ENCODE data around the gene FOXS1.

The FOXS1 gene

DNA sequence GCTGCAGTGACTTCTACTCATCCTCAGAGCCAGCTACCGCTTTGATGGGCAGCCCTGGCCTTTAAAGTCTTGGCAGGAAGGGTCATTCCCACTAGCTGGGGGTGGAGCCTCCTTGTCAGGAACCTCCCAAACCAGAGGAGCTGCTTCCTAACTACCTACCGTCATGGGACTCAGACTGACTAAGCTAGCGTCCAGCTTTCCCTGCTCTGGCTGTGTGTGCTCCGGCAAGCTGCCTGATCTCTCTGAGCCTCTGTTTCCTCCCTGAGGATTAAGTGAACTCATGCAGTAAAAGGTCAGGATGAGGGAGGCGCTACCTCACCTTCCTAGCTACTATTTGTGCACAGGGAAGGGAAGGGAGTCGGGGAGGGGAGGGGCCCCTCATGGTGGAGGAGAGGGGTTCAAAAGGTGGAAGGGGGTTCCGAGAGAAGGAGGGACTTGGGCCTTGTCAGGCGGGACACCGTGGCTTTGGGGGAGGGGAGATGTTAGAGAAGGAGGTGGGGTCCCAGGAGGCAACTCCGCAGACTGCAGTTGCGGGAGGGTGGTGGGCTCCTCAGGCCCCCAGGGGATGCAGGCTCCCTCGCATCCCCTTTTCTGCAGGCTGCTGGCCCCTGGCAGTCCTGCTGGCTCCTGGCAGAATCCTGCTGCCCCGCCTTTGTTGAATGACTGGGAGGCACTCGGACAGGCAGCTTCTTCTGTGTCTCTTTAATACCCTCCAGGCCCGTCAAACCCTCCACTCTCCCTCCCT, 15.2 kb upstream of the FOXS1 start:
- no peak for DNase-seq

DNA sequence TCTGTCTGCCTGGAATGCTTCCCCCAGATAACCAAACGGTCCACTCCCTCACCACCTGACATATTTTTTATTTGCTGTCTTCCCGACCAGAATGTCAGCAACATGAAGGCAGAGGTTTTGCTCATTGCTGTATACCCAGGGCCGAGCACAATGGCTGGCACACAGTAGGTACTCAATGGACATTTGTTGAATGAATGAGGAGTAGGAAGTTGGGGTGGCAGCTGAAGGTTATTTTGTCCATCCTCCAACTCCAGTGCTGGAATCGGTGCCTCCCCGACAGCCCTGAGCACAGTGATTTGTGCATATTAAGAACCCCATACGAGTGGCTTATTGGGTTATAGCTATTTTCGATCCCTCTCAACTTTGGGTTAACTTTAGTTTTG, 14.6 kb upstream of the FOXS1 start:
- DNase-seq: no peak

DNA sequence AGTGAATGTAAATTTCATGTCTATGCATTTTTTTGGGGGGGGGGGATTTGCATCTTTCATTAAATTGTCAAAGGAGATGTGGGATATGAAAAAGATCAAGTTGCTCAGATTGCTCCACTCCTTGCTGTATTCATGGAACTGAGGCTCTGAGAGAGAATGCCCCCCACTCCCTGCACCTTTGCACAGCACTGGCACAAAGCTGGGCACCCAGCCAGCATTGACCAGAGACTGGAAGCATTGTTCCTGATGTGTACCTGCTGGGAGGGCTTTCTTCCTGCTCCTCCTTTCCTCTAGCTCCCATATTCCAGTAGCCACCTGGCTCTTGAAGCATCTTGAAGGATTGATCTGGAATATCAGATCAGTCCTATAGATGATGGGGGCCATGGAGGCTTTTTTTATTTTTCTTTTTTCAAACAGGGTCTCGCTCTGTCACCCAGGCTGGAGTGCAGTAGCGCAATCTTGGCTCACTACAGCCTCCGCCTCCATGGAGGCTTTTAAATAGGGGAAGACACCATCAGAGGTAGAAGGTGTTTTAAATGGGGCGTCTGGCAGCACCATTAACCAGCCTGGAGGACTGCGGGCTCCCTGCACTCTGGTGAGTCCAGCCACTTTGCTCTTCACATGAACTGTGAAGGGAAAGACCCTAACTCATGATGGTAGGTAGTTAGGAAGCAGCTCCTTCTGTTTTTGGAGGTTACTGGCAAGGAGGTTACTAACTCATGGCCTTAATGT, 14.0 kb upstream of the FOXS1 start:
- no peak for DNase-seq

DNA sequence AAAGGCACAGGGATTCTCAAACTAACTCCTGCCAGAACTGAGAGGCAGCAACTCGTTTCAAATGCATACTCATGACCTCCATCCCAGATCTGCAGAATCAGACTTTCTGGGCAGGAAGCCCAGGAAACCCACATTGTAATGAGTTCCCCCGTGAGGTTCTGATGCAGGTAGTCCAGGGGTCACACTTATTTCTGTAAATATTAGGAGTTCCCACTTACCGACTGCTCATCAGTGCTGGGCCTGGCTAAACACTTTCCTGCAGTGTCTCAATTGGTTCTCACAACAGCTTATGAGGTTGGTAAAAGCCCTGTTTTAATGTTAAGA, 13.3 kb upstream of the FOXS1 start:
- DNase-seq: no peak

DNA sequence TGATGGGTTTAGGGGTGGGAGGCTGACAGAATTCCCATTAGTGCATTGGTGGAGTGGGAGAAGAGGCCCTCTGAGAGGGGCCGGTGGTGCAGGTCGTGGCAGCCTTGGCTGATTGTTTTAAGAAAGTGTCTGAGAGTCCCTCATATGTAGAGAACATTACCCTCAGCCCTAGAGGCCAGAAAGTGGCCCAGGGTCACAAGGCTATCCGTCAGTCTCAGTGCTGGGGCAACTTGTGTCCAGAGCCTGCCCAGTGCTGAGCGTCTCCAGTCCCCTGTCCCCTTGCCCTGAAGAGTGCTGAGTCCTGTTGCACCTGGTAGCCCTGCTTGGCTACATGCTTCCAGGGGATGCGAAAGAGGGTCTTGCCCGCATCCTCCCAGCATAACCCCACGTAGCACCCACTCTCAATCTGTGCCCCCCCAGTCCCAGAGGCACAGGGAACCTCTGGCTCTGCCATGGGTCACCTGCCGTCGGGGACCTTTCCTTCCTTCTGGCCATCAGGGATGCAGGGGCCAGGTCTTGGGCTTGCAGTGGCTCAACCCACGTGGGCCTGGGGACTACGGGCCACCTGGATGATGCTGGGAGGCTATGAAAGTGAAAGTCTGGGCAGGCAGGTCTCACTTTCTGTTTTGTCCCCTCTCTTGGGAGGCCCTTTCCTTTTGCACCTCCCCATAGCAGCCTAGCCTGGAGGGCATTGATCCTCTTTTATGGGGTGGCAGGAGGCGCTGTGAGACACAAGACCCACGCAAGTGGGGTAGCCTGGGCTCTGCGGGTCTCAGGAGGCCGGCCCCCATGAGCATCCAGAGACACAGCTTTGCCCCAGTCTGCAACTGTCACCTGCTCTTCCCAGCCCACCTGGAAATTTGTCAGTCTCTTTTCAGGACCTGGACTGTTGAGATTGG, 12.7 kb upstream of the FOXS1 start:
- no peak for DNase-seq

DNA sequence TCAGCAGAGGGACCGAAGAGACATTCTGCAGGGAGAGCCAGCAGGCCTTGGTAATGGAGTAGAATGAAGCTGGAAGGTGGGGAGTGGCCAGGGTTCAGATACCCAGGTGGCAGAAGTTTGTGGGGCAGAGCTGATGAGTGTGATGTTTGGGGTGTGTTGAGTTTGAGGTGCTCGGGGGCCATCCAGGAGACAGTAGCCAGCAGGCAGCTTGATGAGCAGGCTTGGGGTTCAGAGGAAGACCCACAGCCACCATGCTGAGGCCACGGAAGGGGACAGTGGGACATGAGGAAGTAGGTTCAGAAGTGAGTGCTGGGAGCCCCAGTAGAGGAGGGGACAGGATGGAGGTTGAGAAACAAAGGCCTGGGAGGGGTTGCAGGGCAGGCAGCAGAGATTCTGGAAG, 11.1 kb upstream of the FOXS1 start:
- DNase-seq: no peak

DNA sequence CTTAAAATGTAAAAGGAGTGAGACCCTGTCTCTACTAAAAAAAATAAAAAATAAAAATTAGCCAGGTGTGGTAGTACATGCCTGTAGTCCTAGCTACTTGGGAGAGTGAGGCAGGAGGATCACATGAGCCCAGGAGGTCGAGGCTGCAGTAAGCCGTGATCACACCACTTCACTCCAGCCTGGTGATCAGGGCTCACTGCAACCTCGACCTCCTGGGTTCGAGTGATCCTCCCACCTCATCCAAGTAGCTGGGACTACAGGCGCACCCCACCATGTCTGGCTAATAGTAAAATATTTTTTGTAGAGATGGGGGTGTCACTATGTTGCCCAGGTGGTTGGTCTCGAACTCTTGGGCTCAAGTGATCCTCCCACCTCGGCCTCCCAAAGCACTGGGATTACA, 8.1 kb upstream of the FOXS1 start:
- no peak for DNase-seq

DNA sequence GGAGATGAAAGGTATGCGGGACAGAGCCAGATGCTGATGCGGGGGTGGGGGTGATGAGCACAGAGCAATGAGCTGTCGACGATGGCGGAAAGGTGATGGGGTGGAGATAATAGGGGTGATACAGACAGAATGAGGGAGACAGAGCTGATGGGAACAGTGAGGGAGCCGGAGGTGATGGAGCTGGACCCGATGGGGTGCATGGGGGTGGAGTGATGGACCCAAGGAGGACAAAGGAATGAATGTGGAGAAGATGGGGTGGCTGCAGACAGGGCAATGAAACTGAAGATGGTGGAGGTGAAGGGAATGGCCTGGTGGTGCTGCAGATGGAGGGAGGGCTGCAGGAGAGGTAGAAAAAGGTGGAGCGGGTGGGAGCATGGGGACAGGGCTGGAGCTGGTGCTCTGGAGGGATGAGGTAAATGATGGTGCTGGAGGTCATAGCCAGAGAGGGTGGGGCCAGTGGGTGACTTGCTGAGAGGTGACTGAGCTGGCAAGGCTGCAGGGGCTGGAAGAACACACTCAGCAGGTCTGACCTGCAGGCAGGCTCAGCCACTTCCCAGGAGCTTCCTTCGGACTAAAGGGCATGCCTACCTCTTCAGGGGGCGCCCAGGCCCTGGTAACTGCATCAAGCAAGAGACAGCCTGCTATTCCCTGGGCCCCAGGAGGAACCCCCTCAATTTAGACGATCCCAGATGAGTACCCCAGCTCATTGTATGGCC, 6.0 kb upstream of the FOXS1 start:
- DNase-seq: no peak

DNA sequence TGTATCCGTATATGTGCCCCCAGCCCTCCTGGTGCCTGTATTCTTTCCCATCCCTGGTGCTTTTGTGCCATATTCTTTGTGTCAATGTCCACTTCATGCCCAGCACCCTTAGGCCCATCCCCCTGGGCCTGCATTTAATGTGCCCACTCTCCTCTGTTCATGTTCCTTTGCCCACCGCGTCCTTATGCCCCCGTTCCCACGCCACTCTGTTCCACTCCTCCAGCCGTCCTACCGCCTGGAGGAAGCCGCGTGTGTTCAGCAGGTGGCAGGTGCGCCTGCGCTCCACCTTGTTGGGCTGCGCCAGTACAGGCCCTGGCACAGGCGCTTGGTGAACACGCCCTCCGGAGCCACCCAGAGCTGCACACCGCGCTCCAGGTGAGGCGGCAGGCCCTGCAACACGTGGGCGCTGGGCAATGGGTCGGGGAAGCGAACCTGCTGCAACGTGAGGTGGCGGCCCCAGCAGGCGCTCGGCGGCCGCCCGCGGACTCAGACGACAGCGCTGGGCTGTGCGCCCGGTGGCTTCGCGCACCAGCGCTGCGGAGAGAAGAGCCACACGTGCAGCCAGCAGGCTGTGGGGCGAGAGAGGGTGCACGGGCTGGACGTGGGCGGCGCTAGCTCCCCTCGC, 4.0 kb upstream of the FOXS1 start:
- DNase-seq: no peak

DNA sequence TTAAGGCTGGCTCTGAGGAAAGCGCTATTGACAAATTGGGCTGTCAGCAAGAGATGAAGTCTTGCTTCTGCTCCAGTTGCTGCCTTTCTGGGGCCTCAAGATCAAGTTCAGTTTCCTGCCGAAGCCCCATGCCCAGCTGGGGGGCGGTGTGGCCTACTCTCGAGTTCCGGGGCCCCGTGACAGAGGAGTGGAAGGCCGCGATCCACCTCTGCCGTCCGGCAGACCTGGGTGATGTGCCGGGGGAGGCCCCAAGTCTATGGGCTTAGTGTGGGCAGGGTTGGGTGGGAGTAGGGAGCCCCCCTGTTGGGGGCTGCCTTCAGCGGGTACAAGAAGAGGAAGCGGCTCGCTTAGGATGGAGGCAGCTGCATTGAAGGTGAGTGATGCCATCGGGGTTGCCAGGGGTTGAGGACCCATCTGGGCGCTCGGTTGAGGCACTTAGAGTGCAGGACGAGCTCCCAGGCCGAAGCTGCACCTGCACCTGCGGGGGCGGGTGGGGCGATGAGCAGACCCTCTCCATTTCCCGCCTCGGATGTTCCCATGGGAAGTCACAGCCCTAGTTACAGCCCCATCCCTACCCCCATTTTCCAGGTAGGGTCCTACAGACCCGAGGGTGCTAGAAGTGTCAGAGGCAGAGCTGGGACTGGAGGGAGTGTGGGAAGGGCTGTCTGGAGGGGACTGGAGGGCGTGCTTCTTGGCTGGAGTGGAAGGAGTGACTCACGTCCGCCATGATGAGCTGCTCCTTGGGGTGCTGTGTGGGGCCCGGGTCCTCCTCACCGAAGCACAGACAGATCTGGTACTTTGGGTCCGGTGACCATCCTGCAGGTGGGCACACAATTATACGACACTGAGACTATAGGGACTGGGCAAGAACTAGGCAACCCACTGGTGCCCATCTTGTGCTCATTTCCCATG, 2.9 kb upstream of the FOXS1 start:
- no peak for DNase-seq

DNA sequence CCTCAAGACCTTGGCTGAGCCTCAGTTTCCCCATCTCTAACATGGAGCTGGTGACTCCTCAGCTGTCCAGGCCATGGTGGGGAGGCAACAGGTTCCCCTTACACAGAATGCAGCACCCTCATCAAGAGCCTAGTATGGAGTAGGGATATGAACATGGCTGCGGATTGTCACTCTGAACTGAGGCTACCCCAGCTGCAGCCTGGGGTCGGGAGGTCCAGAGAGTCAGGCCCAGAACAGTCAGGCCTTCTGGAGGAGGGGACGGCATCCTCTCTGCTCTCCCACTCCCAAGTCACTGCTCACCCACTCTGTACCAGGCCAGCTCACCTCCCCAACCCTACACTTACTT, 1.4 kb upstream of the FOXS1 start:
- no peak for DNase-seq

DNA sequence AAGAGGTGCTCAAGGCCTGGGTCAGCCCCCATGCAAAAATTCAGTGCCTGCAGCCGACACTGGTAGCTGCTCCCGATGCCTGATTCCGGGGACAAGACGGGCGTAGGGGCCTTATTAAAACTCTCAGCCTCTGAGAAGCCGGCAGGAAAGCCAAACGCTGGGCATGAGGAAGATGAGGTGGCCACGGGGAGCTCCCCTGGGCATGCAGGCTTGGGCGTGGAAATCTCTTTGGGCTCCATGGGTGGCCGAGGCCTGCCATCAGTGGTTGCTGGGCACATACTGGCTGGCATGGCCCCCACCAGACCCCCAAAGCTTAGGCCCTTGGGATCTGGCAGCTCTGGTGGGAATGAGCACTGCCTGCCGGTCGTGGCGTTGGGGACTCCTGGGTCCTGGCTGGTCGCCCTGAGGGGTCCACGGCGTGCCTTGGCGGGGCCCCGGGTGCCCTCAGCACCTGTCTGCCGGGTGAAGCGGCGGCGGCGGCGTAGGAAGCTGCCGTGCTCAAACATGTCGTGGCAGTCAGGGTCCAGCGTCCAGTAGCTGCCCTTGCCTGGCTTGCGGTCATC, 586 bp downstream of the FOXS1 start:
- no peak for DNase-seq

DNA sequence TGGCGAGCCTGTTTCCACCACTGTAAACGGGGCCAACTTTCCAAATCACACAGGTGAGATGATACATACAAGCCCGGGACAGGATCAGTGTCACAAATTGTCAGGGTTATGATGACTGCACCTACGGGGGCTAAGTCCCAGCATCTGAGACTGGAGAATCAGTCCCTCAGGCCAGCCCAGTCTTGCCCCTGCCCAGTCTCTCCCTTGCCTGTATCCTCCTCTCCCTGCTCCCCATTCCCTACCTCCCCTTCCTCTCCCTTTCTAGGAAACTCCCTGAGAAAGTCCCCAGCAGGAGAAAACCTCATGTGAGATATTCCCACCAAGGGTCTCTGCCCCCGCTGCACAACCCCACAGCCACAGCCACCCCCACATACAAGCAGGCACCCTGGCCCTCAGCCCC, 1.5 kb downstream of the FOXS1 start:
- DNase-seq: no peak

DNA sequence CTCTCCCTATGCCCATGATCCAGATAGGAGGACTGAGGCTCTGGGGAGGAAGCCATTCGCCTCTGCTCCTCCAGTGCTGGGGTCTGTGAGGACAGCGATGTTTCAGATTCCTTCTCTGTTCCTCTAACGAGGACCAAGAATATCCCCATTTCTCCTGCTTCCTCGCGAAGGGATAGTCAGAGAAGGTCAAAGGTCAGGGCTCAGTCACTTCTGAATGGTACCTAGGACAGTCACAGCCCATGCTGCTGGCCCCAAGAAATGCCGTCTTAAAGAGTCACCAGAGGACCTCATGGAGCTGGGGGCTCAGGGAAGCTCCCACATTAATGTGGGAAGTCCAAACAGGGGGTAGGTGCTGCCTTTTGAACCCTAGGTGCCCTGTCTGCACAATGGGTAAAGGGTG, 2.1 kb downstream of the FOXS1 start:
- no peak for DNase-seq

DNA sequence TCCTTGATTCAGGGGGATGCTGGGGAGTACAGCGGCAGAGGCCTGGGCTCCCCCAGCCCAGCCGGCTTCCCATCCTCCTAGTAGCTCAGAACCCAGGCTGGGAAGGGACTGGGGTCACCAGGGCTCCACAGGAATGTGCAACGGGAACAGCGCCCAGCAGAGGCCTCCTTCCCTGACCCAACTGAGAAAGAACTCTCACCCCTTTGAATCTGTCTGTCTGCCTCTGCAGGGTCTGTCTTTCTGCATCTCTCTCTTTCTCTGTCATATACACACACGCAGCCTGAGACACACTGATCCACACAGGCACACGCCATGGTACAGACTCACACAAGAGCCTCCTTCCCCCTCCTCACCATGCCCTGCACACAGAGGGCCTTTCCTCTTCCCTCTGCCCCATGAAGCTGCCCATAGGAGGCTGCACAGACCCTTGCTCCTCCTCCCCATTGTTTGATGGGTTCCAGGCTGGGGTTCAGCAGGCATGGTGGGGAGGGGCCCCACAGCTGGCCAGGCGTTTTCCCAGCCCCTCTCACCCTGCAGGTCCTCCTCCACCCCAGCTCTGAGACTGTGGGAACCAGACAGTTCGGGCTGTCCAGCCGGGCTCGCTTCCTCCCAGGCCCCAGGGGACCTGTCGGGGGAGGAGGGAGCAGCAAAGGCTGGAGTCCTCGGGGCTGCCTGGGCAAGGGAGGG, 2.8 kb downstream of the FOXS1 start:
- DNase-seq: no peak

DNA sequence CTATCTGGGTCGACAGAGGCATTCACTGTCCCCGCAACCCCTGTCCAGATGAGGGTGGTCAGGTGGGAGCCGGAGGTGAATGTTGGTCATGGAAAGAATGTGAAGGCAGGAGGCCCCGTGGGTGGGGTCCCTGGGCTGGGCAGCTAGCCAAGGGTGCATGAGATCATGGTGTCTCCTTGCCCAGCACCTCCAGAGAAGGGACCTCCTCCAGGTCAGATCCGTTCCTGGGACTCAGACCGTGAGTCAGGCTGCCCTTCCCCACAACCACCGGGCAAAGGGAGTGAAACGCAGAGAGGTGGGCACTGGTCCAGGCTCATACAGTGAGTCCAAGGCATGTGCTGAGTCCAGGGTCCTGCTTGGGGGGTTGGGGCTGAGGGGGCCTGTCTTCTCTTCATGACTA, 3.5 kb downstream of the FOXS1 start:
- DNase-seq: no peak

DNA sequence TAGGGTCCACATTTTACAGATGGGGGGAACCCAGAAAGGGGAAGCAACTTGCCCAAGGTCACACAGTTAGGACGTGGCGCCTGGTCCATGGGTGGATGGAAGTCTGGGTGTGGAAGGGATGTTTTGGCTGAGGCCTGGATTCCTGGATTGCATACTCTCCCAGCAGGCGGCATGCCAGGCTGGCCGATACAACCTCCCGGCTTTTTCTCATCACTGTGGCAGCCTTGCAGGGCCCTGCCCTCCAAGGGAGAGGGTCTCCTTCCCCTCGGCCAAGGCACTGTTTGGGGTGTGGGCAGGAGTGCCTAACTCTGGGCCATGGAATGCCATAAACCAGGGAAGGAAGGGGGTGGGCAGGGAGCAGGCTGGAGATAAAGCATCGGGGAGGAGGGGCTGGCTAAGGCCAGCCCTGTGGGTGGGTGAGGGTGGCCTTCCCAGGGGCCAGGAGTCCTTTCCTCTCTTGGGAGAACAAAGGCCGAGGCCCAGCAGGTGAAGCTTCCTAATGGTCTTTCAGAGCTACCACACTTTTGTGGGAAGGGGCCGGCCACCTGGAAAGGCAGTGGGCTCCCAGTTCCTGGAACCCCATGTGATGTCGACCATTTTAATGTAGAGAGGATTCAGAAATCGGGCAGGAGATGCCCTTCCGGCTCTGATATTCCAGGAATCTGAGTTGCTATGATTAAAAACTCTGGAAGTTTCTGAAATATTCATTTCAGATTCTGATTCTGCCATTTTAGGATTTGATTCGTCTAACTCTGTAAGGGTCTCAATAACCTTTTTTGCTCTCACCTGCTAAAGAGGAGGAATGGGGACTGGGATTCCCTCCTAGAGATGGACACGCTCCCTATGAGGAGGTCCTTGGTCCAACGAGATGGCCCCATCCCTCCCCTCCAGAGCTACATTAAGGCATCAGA, 4.2 kb downstream of the FOXS1 start:
- DNase-seq: no peak

DNA sequence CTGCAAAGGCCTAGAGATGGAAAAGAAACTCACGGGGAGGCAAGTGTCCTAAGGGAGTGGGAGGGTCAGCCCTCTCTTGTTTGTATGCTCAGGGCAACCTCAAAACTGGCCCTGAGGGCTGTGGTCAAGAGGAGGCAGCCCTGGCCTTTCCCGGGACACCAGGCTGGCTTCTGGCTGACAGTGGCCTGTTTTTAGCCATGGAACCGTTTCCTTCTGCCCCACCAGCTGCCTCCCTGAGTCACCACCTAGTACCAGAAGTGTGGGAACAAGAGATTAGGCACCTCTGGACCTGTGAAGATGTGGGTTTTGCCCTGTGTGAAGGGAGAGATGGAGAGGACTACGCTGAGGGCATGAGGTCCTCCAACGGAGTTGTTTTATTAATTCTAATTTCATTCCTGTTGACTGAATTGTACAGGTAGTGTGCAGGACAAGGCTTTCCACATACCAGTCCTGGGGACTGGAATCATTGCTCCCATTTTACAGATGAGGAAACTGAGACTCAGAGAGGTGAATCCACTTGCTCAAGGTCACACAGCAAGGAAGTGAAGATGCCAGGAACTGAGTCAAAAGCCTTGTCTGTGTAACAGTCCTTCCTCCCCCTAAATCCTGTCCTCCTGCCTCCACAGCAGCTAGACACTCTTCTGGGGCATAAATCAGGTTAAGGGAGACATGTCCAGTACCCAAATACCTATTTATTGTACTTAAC, 5.5 kb downstream of the FOXS1 start:
- no peak for DNase-seq
